Limb (tissue), 2 donors: ENCODE data around the gene XPNPEP2.

Experiments used
- DNase-seq, 2 donors: peaks; one replicate each; pipeline ENCODE4 v3.0.0-alpha.2; 2016; ENCODE audit errors: extremely low spot score in 2 of 2

Gene XPNPEP2

GRCh38 chrX:129748305-129748704 lies 9.5 kb downstream of the XPNPEP2 start:
- peak in 1 of 2 donors; percentile 18 for DNase-seq

- no peak for DNase-seq
These were observed 10.3 kb downstream of the XPNPEP2 start for GRCh38 chrX:129749069-129749468.

GRCh38 chrX:129750971-129751370 lies 12.2 kb downstream of the XPNPEP2 start:
- no peak for DNase-seq

GRCh38 chrX:129754056-129755024 lies 15.6 kb downstream of the XPNPEP2 start:
- DNase-seq, result no peak

GRCh38 chrX:129755779-129756650 lies 17.2 kb downstream of the XPNPEP2 start:
- no peak for DNase-seq

GRCh38 chrX:129759576-129760061 lies 20.8 kb downstream of the XPNPEP2 start:
- no peak for DNase-seq

- no peak for DNase-seq
These were observed 21.4 kb downstream of the XPNPEP2 start for GRCh38 chrX:129760155-129760554.

GRCh38 chrX:129760981-129761380 lies 22.2 kb downstream of the XPNPEP2 start:
- DNase-seq, result no peak

- no peak for DNase-seq
These were observed 22.8 kb downstream of the XPNPEP2 start for GRCh38 chrX:129761596-129761995.

- no peak for DNase-seq
These were observed 23.7 kb downstream of the XPNPEP2 start for GRCh38 chrX:129762448-129762847.

GRCh38 chrX:129763666-129764065 lies 24.9 kb downstream of the XPNPEP2 start:
- DNase-seq, result no peak

- DNase-seq, result no peak
These were observed 29.4 kb downstream of the XPNPEP2 start for GRCh38 chrX:129768186-129768585.

GRCh38 chrX:129768586-129769466 lies 30.0 kb downstream of the XPNPEP2 start:
- DNase-seq, result no peak

- no peak for DNase-seq
These were observed 30.8 kb downstream of the XPNPEP2 start for GRCh38 chrX:129769467-129770154.

GRCh38 chrX:129771266-129771995 lies 32.7 kb downstream of the XPNPEP2 start:
- DNase-seq, result no peak

- no peak for DNase-seq
These were observed 34.1 kb downstream of the XPNPEP2 start for GRCh38 chrX:129772796-129773431.

GRCh38 chrX:129773649-129774458 lies 35.1 kb downstream of the XPNPEP2 start:
- no peak for DNase-seq
